ENCODE measurements around the gene COL4A2. TPM values are rescaled to one million over a fixed set of nuclear protein-coding genes. Genes with fewer than 3 reads are reported as not detected.

The COL4A2 gene
- total RNA-seq, 6 donors from 2014 or later: 169 to 458 (median 258) TPM

DNA sequence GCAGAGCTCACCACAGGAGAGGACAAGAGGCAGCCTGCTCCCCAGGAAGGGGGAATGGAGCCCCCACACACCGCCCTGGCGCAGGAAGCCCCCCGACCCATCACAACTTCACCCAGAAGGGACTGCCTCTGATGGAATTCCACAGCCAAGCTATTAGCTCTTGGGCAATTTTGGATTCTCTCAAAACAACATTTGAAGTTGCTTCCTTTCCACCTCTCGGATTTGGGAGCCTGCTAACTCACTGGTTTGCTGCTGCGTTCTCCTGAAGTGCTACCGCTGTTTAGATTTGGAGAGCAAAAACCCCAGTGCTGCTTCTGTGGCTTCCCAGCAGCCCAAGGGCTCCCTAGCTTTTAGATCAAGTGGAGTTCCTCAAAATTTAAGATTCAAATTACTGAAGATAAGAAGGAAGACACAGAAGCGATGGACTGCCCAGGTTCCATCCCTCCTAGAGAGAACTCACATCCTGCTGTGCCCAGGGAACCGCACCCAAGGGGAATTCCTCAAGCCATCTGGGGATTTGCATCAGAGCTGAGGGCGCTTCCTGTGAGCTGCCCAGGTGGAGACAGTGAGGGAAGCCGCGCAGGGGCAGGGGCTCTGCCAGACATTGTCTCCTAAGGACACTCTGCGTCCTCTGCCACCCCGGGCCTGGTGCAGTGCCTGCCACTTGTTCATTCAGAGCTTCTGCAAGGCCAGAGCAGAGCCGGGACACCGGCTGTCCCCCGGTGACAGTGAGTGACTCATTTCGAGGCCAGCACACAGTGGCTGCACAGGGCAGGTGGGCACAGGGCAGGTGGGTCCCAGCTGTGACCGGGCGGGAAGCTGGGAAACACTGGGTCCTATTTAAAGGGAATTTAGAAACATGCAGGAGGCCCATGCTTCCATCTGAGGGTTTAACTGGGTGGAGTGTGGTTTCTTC lies 45.7 kb upstream of the COL4A2 start:
- 76 to 84% methylated on average over 11 to 19 of the region's 19 CpGs for WGBS, 2 donors

DNA sequence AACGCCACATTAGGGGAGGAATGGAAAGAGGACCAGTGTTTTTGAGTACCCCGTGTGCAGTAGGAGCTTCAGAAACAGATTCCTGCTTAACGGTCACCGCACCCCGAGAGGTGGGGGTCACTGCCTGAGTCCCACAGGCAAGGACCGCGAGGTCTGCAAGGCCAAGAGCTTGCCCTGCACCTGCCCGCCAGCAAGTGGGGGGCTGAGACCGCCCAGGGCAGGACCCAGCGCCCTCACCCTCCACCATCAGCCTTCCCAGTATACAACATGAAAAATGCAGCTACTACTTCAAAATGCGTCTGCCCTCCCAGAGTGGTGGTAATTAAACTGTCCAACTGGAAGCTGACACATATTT lies 45.0 kb upstream of the COL4A2 start:
- H3K36me3 ChIP-seq: no peaks in the 10 kb centered on the region
- H3K9me3 ChIP-seq: no peaks in the 10 kb centered on the region
- TF ChIP-seq EP300 (IDR thresholded peaks at IDR 0.05) (no peak), POLR2A (IDR thresholded peaks at IDR 0.05) (no peak), POLR2AphosphoS5 (IDR thresholded peaks at IDR 0.05) (no peak), CTCF (IDR thresholded peaks at IDR 0.05) (no peak)
- H3K27ac ChIP-seq: peak overlapping the region; percentile 11 to 61 (median 22)
- H3K4me1 ChIP-seq: peaks cover 37 to 53% (median 49%) of the 10 kb centered on the region in 4 donors
- DNase-seq (no peak), ATAC-seq (ENCODE audit: low FRiP score in 2 of 2) (no peak)
- 75 to 76% methylated on average over 8 to 11 of the region's 11 CpGs for WGBS, 2 donors
- no peaks in the 10 kb centered on the region for H3K27me3 ChIP-seq
- H3K4me3 ChIP-seq: no peak overlapping the region

More for the DNA sequence above, 45.7 kb upstream of the COL4A2 start:
- Histone ChIP-seq H3K4me1 (peaks cover 33 to 51% (median 43%) of the 10 kb centered on the region in 4 donors), H3K4me3 (no peak overlapping the region), H3K27ac (peak overlapping the region; percentile 11 to 61 (median 22)), H3K27me3 (no peaks in the 10 kb centered on the region), H3K9me3 (no peaks in the 10 kb centered on the region), H3K36me3 (no peaks in the 10 kb centered on the region)
- DNase-seq: peak; percentile 25 to 66
- TF ChIP-seq EP300 (IDR thresholded peaks at IDR 0.05): no peak
- peak in 1 of 2 donors; percentile 27 for TF ChIP-seq POLR2AphosphoS5 (IDR thresholded peaks at IDR 0.05)
- no peak for ATAC-seq (ENCODE audit: low FRiP score in 2 of 2)

DNA sequence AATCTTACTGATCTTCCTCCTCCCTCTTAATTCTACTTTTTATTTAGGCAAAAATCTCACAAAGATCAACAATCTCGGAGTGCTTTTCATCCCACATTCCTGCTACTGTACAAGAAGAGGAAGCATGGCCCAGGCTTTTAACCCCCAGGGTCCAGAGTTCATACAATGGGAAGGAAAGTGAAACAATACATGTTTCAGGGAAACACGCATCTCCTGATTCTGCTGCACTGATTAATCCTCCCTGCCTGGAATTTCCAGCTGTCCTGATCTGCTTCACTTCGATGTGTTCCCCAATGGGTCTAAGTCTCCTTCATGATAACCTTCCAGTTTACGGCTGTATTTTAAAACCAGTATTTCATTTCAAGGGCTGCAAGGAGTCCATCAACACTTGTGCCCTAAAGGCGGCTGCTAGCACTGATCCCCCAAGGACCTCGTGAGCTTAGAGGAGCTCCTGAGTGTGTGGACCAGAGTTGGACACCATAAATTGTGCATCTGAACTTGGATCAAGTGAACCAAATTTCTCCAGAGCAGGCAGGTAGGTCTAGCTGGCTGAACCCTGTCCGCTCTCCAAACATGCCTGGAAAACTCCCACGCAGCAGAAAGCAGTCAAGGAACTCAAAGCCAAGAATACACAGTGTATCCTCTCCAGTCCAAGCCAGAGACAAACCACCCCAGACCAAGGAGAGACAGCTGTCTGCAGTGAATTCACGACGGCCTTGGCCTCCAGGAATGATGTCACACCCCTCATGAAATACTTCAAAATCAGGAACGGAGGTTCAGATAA lies 44.4 kb upstream of the COL4A2 start:
- Histone ChIP-seq H3K36me3 (no peaks in the 10 kb centered on the region), H3K27me3 (no peaks in the 10 kb centered on the region), H3K4me1 (peaks cover 37 to 58% (median 53%) of the 10 kb centered on the region in 4 donors), H3K9me3 (no peaks in the 10 kb centered on the region), H3K4me3 (no peak overlapping the region), H3K27ac (peak overlapping the region; percentile 7 to 13 (median 10))
- 34 to 49% methylated on average over 7 to 11 of the region's 11 CpGs for WGBS, 2 donors
- peak in 1 of 2 donors; percentile 77 for ATAC-seq (ENCODE audit: low FRiP score in 2 of 2)
- TF ChIP-seq CTCF (IDR thresholded peaks at IDR 0.05): no peak
- no peak for TF ChIP-seq POLR2AphosphoS5 (IDR thresholded peaks at IDR 0.05)
- TF ChIP-seq EP300 (IDR thresholded peaks at IDR 0.05): no peak
- TF ChIP-seq POLR2A (IDR thresholded peaks at IDR 0.05): no peak
- DNase-seq: no peak

GRCh38 chr13:110263404-110263803 lies 43.7 kb upstream of the COL4A2 start:
- Histone ChIP-seq H3K4me3 (no peak overlapping the region), H3K9me3 (no peaks in the 10 kb centered on the region), H3K27ac (peak overlapping the region in 1 of 4 donors; percentile 10), H3K4me1 (peaks cover 37 to 63% (median 53%) of the 10 kb centered on the region in 4 donors), H3K36me3 (no peaks in the 10 kb centered on the region), H3K27me3 (no peaks in the 10 kb centered on the region)
- ATAC-seq (ENCODE audit: low FRiP score in 2 of 2) (no peak), DNase-seq (no peak)
- WGBS, 2 donors: 71 to 78% methylated on average over 5 of the region's 5 CpGs
- no peak for TF ChIP-seq POLR2AphosphoS5 (IDR thresholded peaks at IDR 0.05)
- TF ChIP-seq POLR2A (IDR thresholded peaks at IDR 0.05): no peak
- TF ChIP-seq EP300 (IDR thresholded peaks at IDR 0.05): no peak
- TF ChIP-seq CTCF (IDR thresholded peaks at IDR 0.05): no peak

GRCh38 chr13:110263888-110264287 lies 43.2 kb upstream of the COL4A2 start:
- DNase-seq: no peak
- Histone ChIP-seq H3K4me3 (no peak overlapping the region), H3K27ac (peak overlapping the region in 3 of 4 donors; percentile 24 to 58 (median 35)), H3K36me3 (no peaks in the 10 kb centered on the region), H3K9me3 (no peaks in the 10 kb centered on the region), H3K27me3 (no peaks in the 10 kb centered on the region), H3K4me1 (peaks cover 35 to 68% (median 53%) of the 10 kb centered on the region in 4 donors)
- WGBS, 2 donors: 32 to 49% methylated on average over 5 of the region's 5 CpGs
- TF ChIP-seq POLR2A (IDR thresholded peaks at IDR 0.05) (no peak), POLR2AphosphoS5 (IDR thresholded peaks at IDR 0.05) (no peak), CTCF (IDR thresholded peaks at IDR 0.05) (no peak), EP300 (IDR thresholded peaks at IDR 0.05) (no peak)
- peak in 1 of 2 donors; percentile 74 for ATAC-seq (ENCODE audit: low FRiP score in 2 of 2)
